GM19193 (cell line): Measurements from ENCODE around the gene PANX2.

Source experiments
- POLR2A ChIP-seq: IDR thresholded peaks from 4 replicates; pipeline ENCODE4 v1.6.1; 2011; ENCODE audit not compliant: insufficient read depth, insufficient read length; ENCODE audit errors: extremely low read depth

Gene PANX2

GRCh38 chr22:50197000-50197800 lies 26.7 kb downstream of the PANX2 start:
- TF ChIP-seq POLR2A: no peak

GRCh38 chr22:50197856-50198623 lies 27.5 kb downstream of the PANX2 start:
- TF ChIP-seq POLR2A: no peak

GRCh38 chr22:50198624-50199017 lies 28.1 kb downstream of the PANX2 start:
- TF ChIP-seq POLR2A: no peak

GRCh38 chr22:50199251-50199721 lies 28.8 kb downstream of the PANX2 start:
- TF ChIP-seq POLR2A: no peak

- peak; percentile 24 for TF ChIP-seq POLR2A
These were observed 29.4 kb downstream of the PANX2 start for GRCh38 chr22:50199829-50200460.

- peak; percentile 76 for TF ChIP-seq POLR2A
These were observed 30.1 kb downstream of the PANX2 start, which contains the start of gene SELENOO for GRCh38 chr22:50200461-50201190. Gene SELENOO, plus strand, starts transcription at chr22:50201011. Its CDS starts 26 bp downstream, at chr22:50201037.

GRCh38 chr22:50201191-50202129 lies 30.9 kb downstream of the PANX2 start:
- TF ChIP-seq POLR2A: no peak

- no peak for TF ChIP-seq POLR2A
These were observed 31.7 kb downstream of the PANX2 start for GRCh38 chr22:50202130-50202666.

- TF ChIP-seq POLR2A: no peak
These were observed 32.8 kb downstream of the PANX2 start for GRCh38 chr22:50203288-50203687.

- no peak for TF ChIP-seq POLR2A
These were observed 34.0 kb downstream of the PANX2 start for GRCh38 chr22:50204571-50204970.

GRCh38 chr22:50205781-50206569 lies 35.4 kb downstream of the PANX2 start:
- no peak for TF ChIP-seq POLR2A

- TF ChIP-seq POLR2A: no peak
These were observed 36.1 kb downstream of the PANX2 start for GRCh38 chr22:50206599-50206998.
